ENCODE results near the gene FOXD2. TPM values are rescaled to one million over a fixed set of nuclear protein-coding genes. Genes with fewer than 3 reads are reported as not detected.

FOXD2 gene
- total RNA-seq, 2 donors from 2014 or later: 0.07 to 0.26 TPM

GRCh38 chr1:47465605-47466004 is 27.8 kb downstream of the FOXD2 start:
- H3K9me3 Mint-ChIP-seq: no peaks in the 10 kb centered on the region
- peaks cover 46% of the 10 kb centered on the region for H3K27me3 ChIP-seq (ENCODE audit: control insufficient read depth, insufficient read depth, low read length, poor library complexity, severe bottlenecking)
- H3K4me3 ChIP-seq (ENCODE audit: low read length): no peak overlapping the region
- DNase-seq: no peak
- H3K27me3 Mint-ChIP-seq (ENCODE audit: insufficient read depth): peaks cover 48% of the 10 kb centered on the region
- no peaks in the 10 kb centered on the region for H3K36me3 Mint-ChIP-seq (ENCODE audit: low read depth)
- no peak overlapping the region for H3K27ac ChIP-seq (ENCODE audit: low read depth, low read length)
- H3K9ac ChIP-seq (ENCODE audit: extremely low read depth, low read length, poor library complexity, severe bottlenecking): no peak overlapping the region
- no peak overlapping the region for H3K27ac Mint-ChIP-seq
- H3K9me3 ChIP-seq (ENCODE audit: control insufficient read depth, low read length): no peaks in the 10 kb centered on the region
- H3K4me1 Mint-ChIP-seq: no peaks in the 10 kb centered on the region
- H3K4me3 Mint-ChIP-seq: no peak overlapping the region
- no peaks in the 10 kb centered on the region for H3K4me1 ChIP-seq (ENCODE audit: control insufficient read depth, insufficient read depth, low read length)
- WGBS, 2 experiments (ENCODE audit: insufficient coverage in 1 of 2, insufficient read length in 1 of 2): 89 to 100% methylated on average over 2 to 3 of the region's 3 CpGs
- no peaks in the 10 kb centered on the region for H3K36me3 ChIP-seq (ENCODE audit: control insufficient read depth, insufficient read depth, low read length)
- TF ChIP-seq CTCF (conservative IDR thresholded peaks at IDR 0.05): no peak

GRCh38 chr1:47468709-47469389 is 31.0 kb downstream of the FOXD2 start:
- Histone ChIP-seq H3K4me3 (ENCODE audit: low read length) (no peak overlapping the region), H3K9me3 (ENCODE audit: control insufficient read depth, low read length) (no peaks in the 10 kb centered on the region), H3K9ac (ENCODE audit: extremely low read depth, low read length, poor library complexity, severe bottlenecking) (no peak overlapping the region), H3K27ac (ENCODE audit: low read depth, low read length) (no peak overlapping the region), H3K4me1 (ENCODE audit: control insufficient read depth, insufficient read depth, low read length) (no peaks in the 10 kb centered on the region), H3K36me3 (ENCODE audit: control insufficient read depth, insufficient read depth, low read length) (no peaks in the 10 kb centered on the region), H3K27me3 (ENCODE audit: control insufficient read depth, insufficient read depth, low read length, poor library complexity, severe bottlenecking) (peaks cover 27% of the 10 kb centered on the region)
- Mint-ChIP-seq H3K9me3 (no peaks in the 10 kb centered on the region), H3K27ac (no peak overlapping the region), H3K4me3 (no peak overlapping the region), H3K27me3 (ENCODE audit: insufficient read depth) (peaks cover 45% of the 10 kb centered on the region), H3K36me3 (ENCODE audit: low read depth) (no peaks in the 10 kb centered on the region), H3K4me1 (no peaks in the 10 kb centered on the region)
- WGBS, 2 experiments (ENCODE audit: insufficient coverage in 1 of 2, insufficient read length in 1 of 2): 80 to 93% methylated on average over 2 to 4 of the region's 4 CpGs
- DNase-seq: no peak
- no peak for TF ChIP-seq CTCF (conservative IDR thresholded peaks at IDR 0.05)

- H3K27ac ChIP-seq (ENCODE audit: low read depth, low read length): no peak overlapping the region
- DNase-seq: no peak
- Mint-ChIP-seq H3K36me3 (ENCODE audit: low read depth) (no peaks in the 10 kb centered on the region), H3K4me3 (no peak overlapping the region), H3K9me3 (no peaks in the 10 kb centered on the region), H3K4me1 (peaks cover 3% of the 10 kb centered on the region), H3K27ac (no peak overlapping the region), H3K27me3 (ENCODE audit: insufficient read depth) (peaks cover 45% of the 10 kb centered on the region)
- 87 to 100% methylated on average over 2 of the region's 2 CpGs for WGBS, 2 experiments (ENCODE audit: insufficient coverage in 1 of 2, insufficient read length in 1 of 2)
- no peaks in the 10 kb centered on the region for H3K4me1 ChIP-seq (ENCODE audit: control insufficient read depth, insufficient read depth, low read length)
- no peak overlapping the region for H3K4me3 ChIP-seq (ENCODE audit: low read length)
- no peak overlapping the region for H3K9ac ChIP-seq (ENCODE audit: extremely low read depth, low read length, poor library complexity, severe bottlenecking)
- H3K9me3 ChIP-seq (ENCODE audit: control insufficient read depth, low read length): no peaks in the 10 kb centered on the region
- TF ChIP-seq CTCF (conservative IDR thresholded peaks at IDR 0.05): no peak
- H3K36me3 ChIP-seq (ENCODE audit: control insufficient read depth, insufficient read depth, low read length): no peaks in the 10 kb centered on the region
- peaks cover 27% of the 10 kb centered on the region for H3K27me3 ChIP-seq (ENCODE audit: control insufficient read depth, insufficient read depth, low read length, poor library complexity, severe bottlenecking)
These were observed 31.5 kb downstream of the FOXD2 start for GRCh38 chr1:47469390-47469759.

Data from endodermal cell (in vitro differentiated cells).